ENCODE measurements around the gene PRR15L. TPM values are rescaled to one million over a fixed set of nuclear protein-coding genes. Genes with fewer than 3 reads are reported as not detected.
A peak's percentile ranks its signal among the peaks of the same experiment; 100 is the strongest.

The PRR15L gene
- total RNA-seq, 1 experiment from 2014 or later, result not detected

DNA sequence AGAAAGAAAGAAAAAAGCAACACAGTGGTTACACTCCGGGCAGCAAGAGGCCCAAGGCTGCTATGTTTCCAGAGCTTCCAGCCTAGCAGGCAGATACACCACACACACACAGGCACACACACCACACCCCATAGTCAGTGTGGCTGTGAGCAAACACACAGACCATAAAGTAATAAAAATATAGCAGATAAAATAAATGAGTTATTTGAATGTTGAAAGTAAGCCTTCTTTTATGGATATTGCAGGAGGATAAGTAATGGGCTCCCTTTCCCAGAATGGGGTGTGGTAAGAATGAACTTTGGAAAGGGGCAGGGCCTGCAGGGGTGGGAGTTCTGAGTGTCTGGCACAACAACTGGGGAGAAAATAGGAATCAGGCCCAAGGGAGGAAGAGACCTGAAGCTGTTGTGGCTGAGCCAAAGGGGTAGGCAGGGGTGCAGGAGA is 8.4 kb upstream of the PRR15L start:
- WGBS (ENCODE audit: extremely low coverage, insufficient read length, low lambda C conversion rate), result no CpG with 5 or more reads among the region's 1 CpG
- Mint-ChIP-seq H3K27ac (peak overlapping the region in 1 of 3 experiments; percentile 39; a peak in 2 of 7 replicates), H3K9me3 (no peaks in the 10 kb centered on the region), H3K4me3 (no peak overlapping the region), H3K36me3 (ENCODE audit: insufficient read depth in 1 of 3, low read depth in 3 of 3) (no peaks in the 10 kb centered on the region), H3K27me3 (ENCODE audit: low read depth) (peaks cover 32% of the 10 kb centered on the region), H3K4me1 (peaks cover 6 to 8% of the 10 kb centered on the region in 2 experiments)
- Histone ChIP-seq H4K91ac (ENCODE audit: insufficient read length, low read depth, low read length) (no peak overlapping the region), H2BK12ac (ENCODE audit: insufficient read length, low read depth, low read length) (no peak overlapping the region), H3K23me2 (ENCODE audit: insufficient read length, low read depth, low read length, poor library complexity, severe bottlenecking) (peaks cover 2% of the 10 kb centered on the region), H2BK20ac (ENCODE audit: low read depth, low read length, poor library complexity, severe bottlenecking) (no peak overlapping the region), H3T11ph (ENCODE audit: low read length) (no peak overlapping the region), H4K20me1 (ENCODE audit: control insufficient read depth, insufficient read depth, insufficient read length) (no peaks in the 10 kb centered on the region), H4K8ac (replicated peaks; ENCODE audit: insufficient read length, low read depth, low read length) (no peak overlapping the region), H3K27ac (ENCODE audit: insufficient read length, low read depth, low read length) (no peak overlapping the region), H2BK15ac (ENCODE audit: low read depth, low read length) (no peak overlapping the region), H3K18ac (ENCODE audit: insufficient read length, low read depth, low read length) (no peak overlapping the region), H3K9me3 (ENCODE audit: control insufficient read depth, low read depth, low read length) (no peaks in the 10 kb centered on the region), H3K79me1 (ENCODE audit: insufficient read depth, low read depth, low read length, poor library complexity, severe bottlenecking) (no peaks in the 10 kb centered on the region), H4K5ac (ENCODE audit: insufficient read length, low read depth, low read length) (no peak overlapping the region), H3K9ac (ENCODE audit: extremely low read depth, insufficient read length, low read length) (no peak overlapping the region), H2BK120ac (ENCODE audit: low read depth, low read length, poor library complexity, severe bottlenecking) (no peak overlapping the region), H2AFZ (ENCODE audit: low read length) (no peak overlapping the region), H3K4me1 (ENCODE audit: insufficient read depth, low read length) (no peaks in the 10 kb centered on the region), H3K79me2 (ENCODE audit: insufficient read depth, low read length) (no peaks in the 10 kb centered on the region), H2AK5ac (ENCODE audit: insufficient read length, low read length) (no peak overlapping the region), H2BK5ac (ENCODE audit: insufficient read length, low read length) (no peak overlapping the region), H3K23ac (ENCODE audit: insufficient read length, low read depth, low read length) (no peak overlapping the region), H3K4ac (ENCODE audit: low read depth, low read length) (no peak overlapping the region), H3K4me2 (ENCODE audit: insufficient read depth, insufficient read length, low read length) (no peak overlapping the region), H3K14ac (ENCODE audit: insufficient read depth, low read length) (no peak overlapping the region), H3K27me3 (ENCODE audit: insufficient read depth, low read length) (no peaks in the 10 kb centered on the region), H3K56ac (ENCODE audit: insufficient read length, low read depth, low read length) (no peak overlapping the region)
- DNase-seq, result no peak
- TF ChIP-seq CTCF (conservative IDR thresholded peaks at IDR 0.05), result no peak
